GM23338 (cell line): ENCODE results near the gene NT5DC4. TPM values are rescaled to one million over a fixed set of nuclear protein-coding genes. Genes with fewer than 3 reads are reported as not detected.

Experiments used
- ATAC-seq: fragments of 200-7000 bp; cut with Tn5 transposase; 3 replicates; pipeline ENCODE4 v1.9.1; 2020
- DNase-seq: peaks from one replicate; pipeline ENCODE4 v3.0.0-alpha.2; 2015; ENCODE audit warnings: low spot score
- H2AFZ ChIP-seq: fragments of 200-600 bp; sonication (generic); 2 replicates; pipeline ENCODE4 v1.8.0; 2016; ENCODE audit warnings: antibody characterized with exemption, mild to moderate bottlenecking, moderate library complexity
- H3F3A ChIP-seq: fragments of 200-600 bp; sonication (generic); replicated peaks from 2 replicates; pipeline ENCODE4 v1.8.0; 2017; ENCODE audit warnings: antibody characterized with exemption, mixed run types, low read depth
- H3K27ac ChIP-seq: fragments of 200-600 bp; sonication (generic); 2 replicates; pipeline ENCODE4 v1.6.1; 2016; ENCODE audit warnings: low read depth
- H3K27me3 ChIP-seq: fragments of 200-600 bp; sonication (generic); 2 replicates; pipeline ENCODE4 v1.8.0; 2016; ENCODE audit warnings: mild to moderate bottlenecking, mixed run types, moderate library complexity; ENCODE audit not compliant: insufficient read depth
- H3K36me3 ChIP-seq: fragments of 200-600 bp; sonication (generic); 2 replicates; pipeline ENCODE4 v1.8.0; 2016; ENCODE audit warnings: mild to moderate bottlenecking; ENCODE audit not compliant: insufficient read depth
- H3K4me1 ChIP-seq: fragments of 200-600 bp; sonication (generic); 2 replicates; pipeline ENCODE4 v1.8.0; 2016; ENCODE audit warnings: mild to moderate bottlenecking, moderate library complexity; ENCODE audit not compliant: insufficient read depth
- H3K4me2 ChIP-seq: fragments of 200-600 bp; sonication (generic); 2 replicates; pipeline ENCODE4 v1.7.1; 2017; ENCODE audit warnings: mixed run types
- H3K4me3 ChIP-seq: fragments of 200-600 bp; sonication (generic); 2 replicates; pipeline ENCODE4 v1.6.1; 2016; ENCODE audit warnings: mixed run types
- H3K79me2 ChIP-seq: fragments of 200-600 bp; sonication (generic); replicated peaks from 2 replicates; pipeline ENCODE4 v1.8.0; 2017; ENCODE audit warnings: mild to moderate bottlenecking; ENCODE audit not compliant: insufficient read depth
- H3K9me2 ChIP-seq: fragments of 200-600 bp; sonication (generic); 2 replicates; pipeline ENCODE4 v1.8.0; 2017; ENCODE audit not compliant: insufficient read depth
- H4K20me1 ChIP-seq: fragments of 200-600 bp; sonication (generic); replicated peaks from 2 replicates; pipeline ENCODE4 v1.8.0; 2017; ENCODE audit warnings: mild to moderate bottlenecking; ENCODE audit not compliant: insufficient read depth
- H3K27ac Mint-ChIP-seq: 2 replicates; pipeline ENCODE4 v1.8.0; 2020; ENCODE audit warnings: inconsistent platforms, mild to moderate bottlenecking, moderate library complexity, mixed read lengths
- H3K27me3 Mint-ChIP-seq: 3 replicates; pipeline ENCODE4 v1.8.0; 2022; ENCODE audit warnings: low read depth, mild to moderate bottlenecking, moderate library complexity, mixed read lengths, inconsistent platforms; ENCODE audit not compliant: insufficient read depth, poor library complexity
- H3K36me3 Mint-ChIP-seq: 3 replicates; pipeline ENCODE4 v1.8.0; 2021; ENCODE audit warnings: low read depth, mild to moderate bottlenecking, inconsistent platforms, moderate library complexity, mixed read lengths
- H3K4me1 Mint-ChIP-seq: 3 replicates; pipeline ENCODE4 v1.8.0; 2020; ENCODE audit warnings: mild to moderate bottlenecking, inconsistent platforms, mixed read lengths
- H3K4me3 Mint-ChIP-seq: 3 replicates; pipeline ENCODE4 v1.8.0; 2021; ENCODE audit warnings: moderate library complexity, mild to moderate bottlenecking, inconsistent platforms, mixed read lengths
- H3K9me3 Mint-ChIP-seq: 3 replicates; pipeline ENCODE4 v1.8.0; 2020; ENCODE audit warnings: moderate library complexity, mild to moderate bottlenecking, inconsistent platforms, mixed read lengths
- CREB1 ChIP-seq: fragments of 250-450 bp; sonication (Bioruptor Pico); IDR thresholded peaks from 2 replicates; pipeline ENCODE4 v1.5.0; 2020; ENCODE audit warnings: low read depth, mild to moderate bottlenecking, moderate library complexity
- EZH2phosphoT487 ChIP-seq: fragments of 200-600 bp; sonication (generic); IDR thresholded peaks from one replicate; pipeline ENCODE4 v1.8.1; 2018; ENCODE audit warnings: antibody characterized with exemption; ENCODE audit not compliant: unreplicated experiment
- JUNB ChIP-seq: IDR thresholded peaks from one replicate; pipeline ENCODE4 v1.6.1; 2016; ENCODE audit warnings: antibody characterized with exemption; ENCODE audit not compliant: unreplicated experiment
- NANOG ChIP-seq: IDR thresholded peaks from 2 replicates; pipeline ENCODE4 v1.6.1; 2016; ENCODE audit warnings: antibody characterized with exemption, borderline replicate concordance
- POLR2AphosphoS5 ChIP-seq: IDR thresholded peaks from 2 replicates; pipeline ENCODE4 v1.6.1; 2016; ENCODE audit warnings: antibody characterized with exemption, low read depth
- STAT1 ChIP-seq: IDR thresholded peaks from one replicate; pipeline ENCODE4 v1.6.1; 2016; ENCODE audit warnings: antibody characterized with exemption; ENCODE audit not compliant: unreplicated experiment
- ZNF114 ChIP-seq: fragments of 250-450 bp; sonication (Bioruptor Pico); IDR thresholded peaks from 2 replicates; pipeline ENCODE4 v1.5.0; 2020; ENCODE audit warnings: mild to moderate bottlenecking, moderate library complexity
- ZNF331 ChIP-seq: fragments of 250-450 bp; sonication (Bioruptor Pico); IDR thresholded peaks from 2 replicates; pipeline ENCODE4 v1.5.0; 2020; ENCODE audit warnings: low read depth, mild to moderate bottlenecking, moderate library complexity
- polyA plus RNA-seq: library from polyadenylated mRNA; unstranded; fragments of >200 nt; fragmentation: Nextera tagmentation; extraction: Ambion mirVana; gene quantifications from 2 replicates; pipeline ENCODE4 v1.2.1, GENCODE V29; 2016
- total RNA-seq: library from RNA; depleted of rRNA; stranded (reverse); fragments of >200 nt; shearing (Covaris generic); gene quantifications from 2 replicates; pipeline ENCODE4 v1.2.3, GENCODE V29; 2014
- TF ChIP-seq, protein P1 (sequence below): IDR thresholded peaks from one replicate; pipeline ENCODE4 v1.6.1; 2018; ENCODE audit warnings: antibody characterized with exemption; ENCODE audit not compliant: unreplicated experiment
- TF ChIP-seq, protein P2 (sequence below), 2 experiments: fragments of 200-600 bp in 1 of 2; sonication (generic) in 1 of 2; conservative IDR thresholded peaks; 2 replicates each; pipeline versions ENCODE4 v1.5.1 to v1.6.1; 2016 to 2017; ENCODE audit warnings: antibody characterized with exemption in 2 of 2, low read depth in 2 of 2, mild to moderate bottlenecking in 2 of 2, moderate library complexity in 1 of 2
- TF ChIP-seq, protein P3 (sequence below): IDR thresholded peaks from 2 replicates; pipeline ENCODE4 v1.6.1; 2016; ENCODE audit warnings: antibody characterized with exemption

Gene NT5DC4
- total and polyA plus RNA-seq, 2 experiments from 2014 or later, result not detected

GRCh38 chr2:112774536-112775285, 53.9 kb downstream of the NT5DC4 start (continued):
- TF ChIP-seq, protein P1, sequence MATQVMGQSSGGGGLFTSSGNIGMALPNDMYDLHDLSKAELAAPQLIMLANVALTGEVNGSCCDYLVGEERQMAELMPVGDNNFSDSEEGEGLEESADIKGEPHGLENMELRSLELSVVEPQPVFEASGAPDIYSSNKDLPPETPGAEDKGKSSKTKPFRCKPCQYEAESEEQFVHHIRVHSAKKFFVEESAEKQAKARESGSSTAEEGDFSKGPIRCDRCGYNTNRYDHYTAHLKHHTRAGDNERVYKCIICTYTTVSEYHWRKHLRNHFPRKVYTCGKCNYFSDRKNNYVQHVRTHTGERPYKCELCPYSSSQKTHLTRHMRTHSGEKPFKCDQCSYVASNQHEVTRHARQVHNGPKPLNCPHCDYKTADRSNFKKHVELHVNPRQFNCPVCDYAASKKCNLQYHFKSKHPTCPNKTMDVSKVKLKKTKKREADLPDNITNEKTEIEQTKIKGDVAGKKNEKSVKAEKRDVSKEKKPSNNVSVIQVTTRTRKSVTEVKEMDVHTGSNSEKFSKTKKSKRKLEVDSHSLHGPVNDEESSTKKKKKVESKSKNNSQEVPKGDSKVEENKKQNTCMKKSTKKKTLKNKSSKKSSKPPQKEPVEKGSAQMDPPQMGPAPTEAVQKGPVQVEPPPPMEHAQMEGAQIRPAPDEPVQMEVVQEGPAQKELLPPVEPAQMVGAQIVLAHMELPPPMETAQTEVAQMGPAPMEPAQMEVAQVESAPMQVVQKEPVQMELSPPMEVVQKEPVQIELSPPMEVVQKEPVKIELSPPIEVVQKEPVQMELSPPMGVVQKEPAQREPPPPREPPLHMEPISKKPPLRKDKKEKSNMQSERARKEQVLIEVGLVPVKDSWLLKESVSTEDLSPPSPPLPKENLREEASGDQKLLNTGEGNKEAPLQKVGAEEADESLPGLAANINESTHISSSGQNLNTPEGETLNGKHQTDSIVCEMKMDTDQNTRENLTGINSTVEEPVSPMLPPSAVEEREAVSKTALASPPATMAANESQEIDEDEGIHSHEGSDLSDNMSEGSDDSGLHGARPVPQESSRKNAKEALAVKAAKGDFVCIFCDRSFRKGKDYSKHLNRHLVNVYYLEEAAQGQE, result no peak
- TF ChIP-seq, protein P2, sequence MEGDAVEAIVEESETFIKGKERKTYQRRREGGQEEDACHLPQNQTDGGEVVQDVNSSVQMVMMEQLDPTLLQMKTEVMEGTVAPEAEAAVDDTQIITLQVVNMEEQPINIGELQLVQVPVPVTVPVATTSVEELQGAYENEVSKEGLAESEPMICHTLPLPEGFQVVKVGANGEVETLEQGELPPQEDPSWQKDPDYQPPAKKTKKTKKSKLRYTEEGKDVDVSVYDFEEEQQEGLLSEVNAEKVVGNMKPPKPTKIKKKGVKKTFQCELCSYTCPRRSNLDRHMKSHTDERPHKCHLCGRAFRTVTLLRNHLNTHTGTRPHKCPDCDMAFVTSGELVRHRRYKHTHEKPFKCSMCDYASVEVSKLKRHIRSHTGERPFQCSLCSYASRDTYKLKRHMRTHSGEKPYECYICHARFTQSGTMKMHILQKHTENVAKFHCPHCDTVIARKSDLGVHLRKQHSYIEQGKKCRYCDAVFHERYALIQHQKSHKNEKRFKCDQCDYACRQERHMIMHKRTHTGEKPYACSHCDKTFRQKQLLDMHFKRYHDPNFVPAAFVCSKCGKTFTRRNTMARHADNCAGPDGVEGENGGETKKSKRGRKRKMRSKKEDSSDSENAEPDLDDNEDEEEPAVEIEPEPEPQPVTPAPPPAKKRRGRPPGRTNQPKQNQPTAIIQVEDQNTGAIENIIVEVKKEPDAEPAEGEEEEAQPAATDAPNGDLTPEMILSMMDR (conservative IDR thresholded peaks at IDR 0.05; ENCODE audit: low read depth in 2 of 2), result no peak
- TF ChIP-seq STAT1, result no peak
- TF ChIP-seq EZH2phosphoT487, result no peak
- no peak for TF ChIP-seq ZNF331 (CRISPR knock-in tag)
- TF ChIP-seq ZNF114 (CRISPR knock-in tag), result no peak
- no peak for TF ChIP-seq CREB1 (CRISPR knock-in tag)

GRCh38 chr2:112776113-112776512, 55.3 kb downstream of the NT5DC4 start:
- no peaks in the 10 kb centered on the region for H3K27me3 Mint-ChIP-seq
- H3K9me3 Mint-ChIP-seq, result no peaks in the 10 kb centered on the region

More at GRCh38 chr2:112776113-112776512, 55.3 kb downstream of the NT5DC4 start:
- no peaks in the 10 kb centered on the region for H4K20me1 ChIP-seq
- no peak overlapping the region for H3K4me3 ChIP-seq
- no peaks in the 10 kb centered on the region for H3K9me2 ChIP-seq
- no peaks in the 10 kb centered on the region for H3K4me1 ChIP-seq
- no peak overlapping the region for H2AFZ ChIP-seq
- ATAC-seq (no peak), DNase-seq (no peak)
- H3K4me1 Mint-ChIP-seq, result peaks cover 3% of the 10 kb centered on the region; the same call in 2 of the 3 replicates
- H3F3A ChIP-seq, result no peaks in the 10 kb centered on the region
- no peak overlapping the region for H3K4me2 ChIP-seq
- H3K4me3 Mint-ChIP-seq, result no peak overlapping the region
- H3K27ac ChIP-seq, result no peak overlapping the region
- no peaks in the 10 kb centered on the region for H3K27me3 ChIP-seq
- H3K36me3 Mint-ChIP-seq, result no peaks in the 10 kb centered on the region
- H3K79me2 ChIP-seq, result no peaks in the 10 kb centered on the region
- H3K27ac Mint-ChIP-seq, result no peak overlapping the region
- no peaks in the 10 kb centered on the region for H3K36me3 ChIP-seq
- TF ChIP-seq, protein P3, sequence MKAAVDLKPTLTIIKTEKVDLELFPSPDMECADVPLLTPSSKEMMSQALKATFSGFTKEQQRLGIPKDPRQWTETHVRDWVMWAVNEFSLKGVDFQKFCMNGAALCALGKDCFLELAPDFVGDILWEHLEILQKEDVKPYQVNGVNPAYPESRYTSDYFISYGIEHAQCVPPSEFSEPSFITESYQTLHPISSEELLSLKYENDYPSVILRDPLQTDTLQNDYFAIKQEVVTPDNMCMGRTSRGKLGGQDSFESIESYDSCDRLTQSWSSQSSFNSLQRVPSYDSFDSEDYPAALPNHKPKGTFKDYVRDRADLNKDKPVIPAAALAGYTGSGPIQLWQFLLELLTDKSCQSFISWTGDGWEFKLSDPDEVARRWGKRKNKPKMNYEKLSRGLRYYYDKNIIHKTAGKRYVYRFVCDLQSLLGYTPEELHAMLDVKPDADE, result no peak
- no peak for TF ChIP-seq ZNF331 (CRISPR knock-in tag)
- no peak for TF ChIP-seq CREB1 (CRISPR knock-in tag)
- no peak for TF ChIP-seq JUNB
- no peak for TF ChIP-seq ZNF114 (CRISPR knock-in tag)
- no peak for TF ChIP-seq NANOG
- no peak for TF ChIP-seq POLR2AphosphoS5
- TF ChIP-seq, protein P1, result no peak
- no peak for TF ChIP-seq STAT1
